ENCODE data around the gene ITIH2. TPM values are rescaled to one million over a fixed set of nuclear protein-coding genes. Genes with fewer than 3 reads are reported as not detected.
"Not testable (repeated sequence)": the region's sequence is repeated elsewhere in the genome, so short reads cannot be mapped to it uniquely, and the experiment has no call there.

The ITIH2 gene
- total and polyA plus RNA-seq, 2 donors from 2014 or later = 0.13 to 1.2 TPM

GRCh38 chr10:7776777-7777176, 73.7 kb downstream of the ITIH2 start:
- no peak overlapping the region for H3K27ac ChIP-seq (ENCODE audit: low read depth in 2 of 2, low read length in 2 of 2)
- no peak overlapping the region for H3K4me3 ChIP-seq (ENCODE audit: low read length in 3 of 3)
- intact Hi-C loops (cut with DNase I) = no loop called here
- H3K27me3 ChIP-seq (ENCODE audit: control insufficient read depth, insufficient read depth, low read length) = no peaks in the 10 kb centered on the region
- H3K4me1 ChIP-seq (ENCODE audit: control insufficient read depth in 2 of 3, insufficient read depth in 2 of 3, low read depth in 1 of 3, low read length in 3 of 3) = peaks cover 0 to 3% (median 3%) of the 10 kb centered on the region in 3 donors
- H3K36me3 ChIP-seq (ENCODE audit: control insufficient read depth in 2 of 3, insufficient read depth in 3 of 3, low read length in 3 of 3) = peaks cover 0 to 21% (median 18%) of the 10 kb centered on the region in 3 donors
- FAIRE-seq = no peak
- no peak for DNase-seq
- TF ChIP-seq, protein P1, sequence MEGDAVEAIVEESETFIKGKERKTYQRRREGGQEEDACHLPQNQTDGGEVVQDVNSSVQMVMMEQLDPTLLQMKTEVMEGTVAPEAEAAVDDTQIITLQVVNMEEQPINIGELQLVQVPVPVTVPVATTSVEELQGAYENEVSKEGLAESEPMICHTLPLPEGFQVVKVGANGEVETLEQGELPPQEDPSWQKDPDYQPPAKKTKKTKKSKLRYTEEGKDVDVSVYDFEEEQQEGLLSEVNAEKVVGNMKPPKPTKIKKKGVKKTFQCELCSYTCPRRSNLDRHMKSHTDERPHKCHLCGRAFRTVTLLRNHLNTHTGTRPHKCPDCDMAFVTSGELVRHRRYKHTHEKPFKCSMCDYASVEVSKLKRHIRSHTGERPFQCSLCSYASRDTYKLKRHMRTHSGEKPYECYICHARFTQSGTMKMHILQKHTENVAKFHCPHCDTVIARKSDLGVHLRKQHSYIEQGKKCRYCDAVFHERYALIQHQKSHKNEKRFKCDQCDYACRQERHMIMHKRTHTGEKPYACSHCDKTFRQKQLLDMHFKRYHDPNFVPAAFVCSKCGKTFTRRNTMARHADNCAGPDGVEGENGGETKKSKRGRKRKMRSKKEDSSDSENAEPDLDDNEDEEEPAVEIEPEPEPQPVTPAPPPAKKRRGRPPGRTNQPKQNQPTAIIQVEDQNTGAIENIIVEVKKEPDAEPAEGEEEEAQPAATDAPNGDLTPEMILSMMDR (IDR thresholded peaks at IDR 0.05; ENCODE audit: borderline replicate concordance, extremely low read depth, insufficient read depth) = no peak
- no peak overlapping the region for H3K9ac ChIP-seq (ENCODE audit: low read length in 3 of 3)
- H3K9me3 ChIP-seq (ENCODE audit: control insufficient read depth in 2 of 3, insufficient read depth in 1 of 3, low read length in 3 of 3) = no peaks in the 10 kb centered on the region

GRCh38 chr10:7782194-7782593, 79.1 kb downstream of the ITIH2 start:
- FAIRE-seq; H3K27ac ChIP-seq (ENCODE audit: low read depth in 2 of 2, low read length in 2 of 2); intact Hi-C loops (cut with DNase I); H3K4me3 ChIP-seq (ENCODE audit: low read length in 3 of 3); H3K9me3 ChIP-seq (ENCODE audit: control insufficient read depth in 2 of 3, insufficient read depth in 1 of 3, low read length in 3 of 3); H3K9ac ChIP-seq (ENCODE audit: low read length in 3 of 3); H3K27me3 ChIP-seq (ENCODE audit: control insufficient read depth, insufficient read depth, low read length); H3K4me1 ChIP-seq (ENCODE audit: control insufficient read depth in 2 of 3, insufficient read depth in 2 of 3, low read depth in 1 of 3, low read length in 3 of 3); DNase-seq: not testable (repeated sequence)
- H3K36me3 ChIP-seq (ENCODE audit: control insufficient read depth in 2 of 3, insufficient read depth in 3 of 3, low read length in 3 of 3) = peaks cover 0 to 18% (median 11%) of the 10 kb centered on the region in 3 donors

DNA sequence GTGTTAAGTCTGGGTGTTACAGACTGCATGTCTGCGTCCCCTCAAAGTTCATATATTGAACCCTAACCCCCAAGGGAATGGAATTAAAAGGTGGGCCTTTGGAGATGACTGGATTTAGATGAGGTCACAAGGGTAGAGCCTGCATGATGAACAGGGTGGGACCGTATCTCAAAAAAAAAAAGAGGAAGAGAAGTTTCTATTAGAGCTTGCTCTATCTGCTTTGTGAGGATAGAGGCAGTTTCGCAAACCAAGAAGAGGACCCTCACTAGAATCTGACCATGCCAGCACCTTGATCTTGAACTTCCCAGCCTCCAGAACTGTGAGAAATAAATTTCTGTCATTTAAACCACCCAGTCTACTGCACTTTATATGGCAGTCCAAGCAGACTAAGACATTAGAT, 83.3 kb downstream of the ITIH2 start:
- TF ChIP-seq, protein P1 (IDR thresholded peaks at IDR 0.05; ENCODE audit: borderline replicate concordance, extremely low read depth, insufficient read depth) = no peak
- H3K4me1 ChIP-seq (ENCODE audit: control insufficient read depth in 2 of 3, insufficient read depth in 2 of 3, low read depth in 1 of 3, low read length in 3 of 3) = peaks cover 0 to 15% (median 5%) of the 10 kb centered on the region in 3 donors
- H3K9ac ChIP-seq (ENCODE audit: low read length in 3 of 3) = peak overlapping the region in 1 of 3 donors; percentile 44
- H3K27ac ChIP-seq (ENCODE audit: low read depth in 2 of 2, low read length in 2 of 2) = no peak overlapping the region
- peak overlapping the region in 2 of 3 donors; percentile 95 to 98 for H3K4me3 ChIP-seq (ENCODE audit: low read length in 3 of 3)
- H3K36me3 ChIP-seq (ENCODE audit: control insufficient read depth in 2 of 3, insufficient read depth in 3 of 3, low read length in 3 of 3) = no peaks in the 10 kb centered on the region
- intact Hi-C loops (cut with DNase I) = no loop called here
- FAIRE-seq (no peak), DNase-seq (no peak)
- no peaks in the 10 kb centered on the region for H3K27me3 ChIP-seq (ENCODE audit: control insufficient read depth, insufficient read depth, low read length)
- H3K9me3 ChIP-seq (ENCODE audit: control insufficient read depth in 2 of 3, insufficient read depth in 1 of 3, low read length in 3 of 3) = no peaks in the 10 kb centered on the region

GRCh38 chr10:7787150-7787856, 84.2 kb downstream of the ITIH2 start:
- no peaks in the 10 kb centered on the region for H3K36me3 ChIP-seq (ENCODE audit: control insufficient read depth in 2 of 3, insufficient read depth in 3 of 3, low read length in 3 of 3)
- DNase-seq (no peak), FAIRE-seq (no peak)
- intact Hi-C loops (cut with DNase I) = no loop called here
- H3K4me3 ChIP-seq (ENCODE audit: low read length in 3 of 3) = peak overlapping the region; percentile 93 to 98 (median 95)
- H3K9me3 ChIP-seq (ENCODE audit: control insufficient read depth in 2 of 3, insufficient read depth in 1 of 3, low read length in 3 of 3) = no peaks in the 10 kb centered on the region
- peak overlapping the region; percentile 44 to 97 (median 94) for H3K9ac ChIP-seq (ENCODE audit: low read length in 3 of 3)
- peaks cover 0 to 15% (median 5%) of the 10 kb centered on the region in 3 donors for H3K4me1 ChIP-seq (ENCODE audit: control insufficient read depth in 2 of 3, insufficient read depth in 2 of 3, low read depth in 1 of 3, low read length in 3 of 3)
- H3K27ac ChIP-seq (ENCODE audit: low read depth in 2 of 2, low read length in 2 of 2) = peak overlapping the region in 1 of 2 donors; percentile 29
- no peaks in the 10 kb centered on the region for H3K27me3 ChIP-seq (ENCODE audit: control insufficient read depth, insufficient read depth, low read length)
- TF ChIP-seq, protein P1 (IDR thresholded peaks at IDR 0.05; ENCODE audit: borderline replicate concordance, extremely low read depth, insufficient read depth) = no peak
